ENCODE measurements around the gene C6orf120.

DNA sequence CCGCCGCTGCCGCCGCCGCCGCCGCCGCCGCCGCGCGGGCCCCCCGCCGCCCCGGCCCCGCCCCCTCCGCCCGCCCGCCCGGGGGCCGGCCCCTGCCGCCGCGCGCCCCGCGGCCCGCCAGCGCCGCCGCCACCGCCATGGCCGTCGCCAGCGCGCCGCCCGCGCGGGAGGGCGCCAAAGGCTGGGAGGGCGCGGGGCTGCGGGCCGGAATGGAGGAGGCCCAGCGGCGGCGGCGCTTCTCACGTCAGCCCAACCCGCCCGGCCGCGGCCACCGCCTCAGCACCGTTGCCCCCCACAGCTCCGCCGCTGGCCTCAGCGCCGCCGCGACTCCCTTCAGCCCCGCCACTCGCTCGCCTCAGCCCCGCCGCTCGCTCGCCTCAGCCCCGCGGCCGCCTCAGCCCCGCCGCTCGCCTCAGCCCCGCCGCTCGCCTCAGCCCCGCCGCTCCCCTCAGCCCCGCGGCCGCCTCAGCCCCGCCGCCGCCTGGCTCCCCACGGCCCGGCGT is 22.1 kb downstream of the C6orf120 start:
- TF ChIP-seq, protein P1, sequence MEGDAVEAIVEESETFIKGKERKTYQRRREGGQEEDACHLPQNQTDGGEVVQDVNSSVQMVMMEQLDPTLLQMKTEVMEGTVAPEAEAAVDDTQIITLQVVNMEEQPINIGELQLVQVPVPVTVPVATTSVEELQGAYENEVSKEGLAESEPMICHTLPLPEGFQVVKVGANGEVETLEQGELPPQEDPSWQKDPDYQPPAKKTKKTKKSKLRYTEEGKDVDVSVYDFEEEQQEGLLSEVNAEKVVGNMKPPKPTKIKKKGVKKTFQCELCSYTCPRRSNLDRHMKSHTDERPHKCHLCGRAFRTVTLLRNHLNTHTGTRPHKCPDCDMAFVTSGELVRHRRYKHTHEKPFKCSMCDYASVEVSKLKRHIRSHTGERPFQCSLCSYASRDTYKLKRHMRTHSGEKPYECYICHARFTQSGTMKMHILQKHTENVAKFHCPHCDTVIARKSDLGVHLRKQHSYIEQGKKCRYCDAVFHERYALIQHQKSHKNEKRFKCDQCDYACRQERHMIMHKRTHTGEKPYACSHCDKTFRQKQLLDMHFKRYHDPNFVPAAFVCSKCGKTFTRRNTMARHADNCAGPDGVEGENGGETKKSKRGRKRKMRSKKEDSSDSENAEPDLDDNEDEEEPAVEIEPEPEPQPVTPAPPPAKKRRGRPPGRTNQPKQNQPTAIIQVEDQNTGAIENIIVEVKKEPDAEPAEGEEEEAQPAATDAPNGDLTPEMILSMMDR (IDR thresholded peaks at IDR 0.05) = 0 out of 2 replicates have a peak, but pooled peaks have one; percentile 11
- TF ChIP-seq, protein P2, sequence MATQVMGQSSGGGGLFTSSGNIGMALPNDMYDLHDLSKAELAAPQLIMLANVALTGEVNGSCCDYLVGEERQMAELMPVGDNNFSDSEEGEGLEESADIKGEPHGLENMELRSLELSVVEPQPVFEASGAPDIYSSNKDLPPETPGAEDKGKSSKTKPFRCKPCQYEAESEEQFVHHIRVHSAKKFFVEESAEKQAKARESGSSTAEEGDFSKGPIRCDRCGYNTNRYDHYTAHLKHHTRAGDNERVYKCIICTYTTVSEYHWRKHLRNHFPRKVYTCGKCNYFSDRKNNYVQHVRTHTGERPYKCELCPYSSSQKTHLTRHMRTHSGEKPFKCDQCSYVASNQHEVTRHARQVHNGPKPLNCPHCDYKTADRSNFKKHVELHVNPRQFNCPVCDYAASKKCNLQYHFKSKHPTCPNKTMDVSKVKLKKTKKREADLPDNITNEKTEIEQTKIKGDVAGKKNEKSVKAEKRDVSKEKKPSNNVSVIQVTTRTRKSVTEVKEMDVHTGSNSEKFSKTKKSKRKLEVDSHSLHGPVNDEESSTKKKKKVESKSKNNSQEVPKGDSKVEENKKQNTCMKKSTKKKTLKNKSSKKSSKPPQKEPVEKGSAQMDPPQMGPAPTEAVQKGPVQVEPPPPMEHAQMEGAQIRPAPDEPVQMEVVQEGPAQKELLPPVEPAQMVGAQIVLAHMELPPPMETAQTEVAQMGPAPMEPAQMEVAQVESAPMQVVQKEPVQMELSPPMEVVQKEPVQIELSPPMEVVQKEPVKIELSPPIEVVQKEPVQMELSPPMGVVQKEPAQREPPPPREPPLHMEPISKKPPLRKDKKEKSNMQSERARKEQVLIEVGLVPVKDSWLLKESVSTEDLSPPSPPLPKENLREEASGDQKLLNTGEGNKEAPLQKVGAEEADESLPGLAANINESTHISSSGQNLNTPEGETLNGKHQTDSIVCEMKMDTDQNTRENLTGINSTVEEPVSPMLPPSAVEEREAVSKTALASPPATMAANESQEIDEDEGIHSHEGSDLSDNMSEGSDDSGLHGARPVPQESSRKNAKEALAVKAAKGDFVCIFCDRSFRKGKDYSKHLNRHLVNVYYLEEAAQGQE (IDR thresholded peaks at IDR 0.05; ENCODE audit: insufficient read depth in 1 of 2, low read depth in 2 of 2, low read length in 1 of 2) = no peak
- TF ChIP-seq POLR2AphosphoS5 (IDR thresholded peaks at IDR 0.05; ENCODE audit: low read depth, low read length) = no peak

All from Panc1 (cell line).